ENCODE results near the gene NUMBL.

Gene NUMBL

DNA sequence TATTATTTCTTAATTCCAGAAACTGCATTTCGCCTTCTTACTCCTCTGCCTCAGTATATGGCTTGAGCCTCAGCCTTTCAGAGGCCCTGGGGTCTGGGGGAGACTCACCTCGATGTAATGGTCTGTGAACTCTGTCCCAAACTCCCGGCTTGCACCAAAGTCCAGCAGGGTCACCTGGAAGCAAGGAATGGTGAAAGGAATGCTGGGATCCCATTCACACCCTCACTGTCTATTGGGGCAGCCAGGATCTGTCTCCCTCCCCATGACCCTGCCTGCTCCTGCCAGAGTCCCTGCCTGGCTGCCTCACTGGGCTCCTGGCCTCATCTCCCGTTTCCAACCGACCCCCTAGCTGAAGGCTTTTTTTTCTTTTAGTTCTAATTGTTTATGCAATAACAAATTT is 5.4 kb upstream of the NUMBL start:
- Histone ChIP-seq H3K27me3 (ENCODE audit: insufficient read depth, poor library complexity, severe bottlenecking) (no peaks in the 10 kb centered on the region), H3K27ac (replicated peaks) (no peak overlapping the region), H3K4me3 (replicated peaks; ENCODE audit: insufficient read depth, low read length) (no peak overlapping the region)
- no peak for TF ChIP-seq GABPA (IDR thresholded peaks at IDR 0.05; ENCODE audit: low read depth)
- no peak for TF ChIP-seq POLR2AphosphoS5 (IDR thresholded peaks at IDR 0.05; ENCODE audit: low read depth)
- no peak for TF ChIP-seq CTCF (IDR thresholded peaks at IDR 0.05; ENCODE audit: insufficient read depth, low read length)
- no peak for TF ChIP-seq SPI1 (IDR thresholded peaks at IDR 0.05; ENCODE audit: borderline replicate concordance, low read depth)
- TF ChIP-seq REST (IDR thresholded peaks at IDR 0.05; ENCODE audit: insufficient replicate concordance, low read depth), result no peak
- no peak for DNase-seq (ENCODE audit: low read depth in 1 of 2, low spot score in 1 of 2)

GRCh38 chr19:40693896-40694295 is 3.4 kb upstream of the NUMBL start:
- Histone ChIP-seq H3K4me3 (replicated peaks; ENCODE audit: insufficient read depth, low read length) (no peak overlapping the region), H3K27me3 (ENCODE audit: insufficient read depth, poor library complexity, severe bottlenecking) (no peaks in the 10 kb centered on the region), H3K27ac (replicated peaks) (no peak overlapping the region)
- DNase-seq (ENCODE audit: low read depth in 1 of 2, low spot score in 1 of 2), result no peak
- TF ChIP-seq SPI1 (IDR thresholded peaks at IDR 0.05; ENCODE audit: borderline replicate concordance, low read depth) (no peak), GABPA (IDR thresholded peaks at IDR 0.05; ENCODE audit: low read depth) (no peak), POLR2AphosphoS5 (IDR thresholded peaks at IDR 0.05; ENCODE audit: low read depth) (no peak), CTCF (IDR thresholded peaks at IDR 0.05; ENCODE audit: insufficient read depth, low read length) (no peak), REST (IDR thresholded peaks at IDR 0.05; ENCODE audit: insufficient replicate concordance, low read depth) (no peak)

GRCh38 chr19:40693150-40693788 is 2.8 kb upstream of the NUMBL start:
- Histone ChIP-seq H3K4me3 (replicated peaks; ENCODE audit: insufficient read depth, low read length) (no peak overlapping the region), H3K27ac (replicated peaks) (no peak overlapping the region), H3K27me3 (ENCODE audit: insufficient read depth, poor library complexity, severe bottlenecking) (no peaks in the 10 kb centered on the region)
- no peak for DNase-seq (ENCODE audit: low read depth in 1 of 2, low spot score in 1 of 2)
- TF ChIP-seq SPI1 (IDR thresholded peaks at IDR 0.05; ENCODE audit: borderline replicate concordance, low read depth) (no peak), POLR2AphosphoS5 (IDR thresholded peaks at IDR 0.05; ENCODE audit: low read depth) (no peak), GABPA (IDR thresholded peaks at IDR 0.05; ENCODE audit: low read depth) (no peak), CTCF (IDR thresholded peaks at IDR 0.05; ENCODE audit: insufficient read depth, low read length) (no peak), REST (IDR thresholded peaks at IDR 0.05; ENCODE audit: insufficient replicate concordance, low read depth) (no peak)
